ENCODE results near the gene PUS1. TPM values are rescaled to one million over a fixed set of nuclear protein-coding genes. Genes with fewer than 3 reads are reported as not detected.
A peak's percentile ranks its signal among the peaks of the same experiment; 100 is the strongest.
"Not testable (repeated sequence)": the region's sequence is repeated elsewhere in the genome, so short reads cannot be mapped to it uniquely, and the experiment has no call there.

Gene PUS1
- total RNA-seq, 2 donors from 2014 or later: 37.3 to 56.7 TPM

- Histone ChIP-seq H3K4me1 (ENCODE audit: control insufficient read depth, insufficient read depth, low read length) (no peaks in the 10 kb centered on the region), H3K9ac (ENCODE audit: extremely low read depth, low read length, poor library complexity, severe bottlenecking) (peak within 1 kb of the TSS; percentile 87), H3K9me3 (ENCODE audit: control insufficient read depth, low read length) (no peaks in the 10 kb centered on the region), H3K27ac (ENCODE audit: low read depth, low read length) (peak within 1 kb of the TSS; percentile 70), H3K36me3 (ENCODE audit: control insufficient read depth, insufficient read depth, low read length) (peaks cover 7% of the 10 kb centered on the region), H3K4me3 (ENCODE audit: low read length) (peak within 1 kb of the TSS; percentile 88), H3K27me3 (ENCODE audit: control insufficient read depth, insufficient read depth, low read length, poor library complexity, severe bottlenecking) (no peaks in the 10 kb centered on the region)
- peak; percentile 69 for TF ChIP-seq CTCF (conservative IDR thresholded peaks at IDR 0.05)
- H3K4me1 Mint-ChIP-seq: peaks cover 5% of the 10 kb centered on the region
- peak within 1 kb of the TSS; percentile 83 for H3K4me3 Mint-ChIP-seq
- H3K27ac Mint-ChIP-seq: peak within 1 kb of the TSS; percentile 92
- H3K27me3 Mint-ChIP-seq (ENCODE audit: insufficient read depth): no peaks in the 10 kb centered on the region
- peaks cover 9% of the 10 kb centered on the region for H3K36me3 Mint-ChIP-seq (ENCODE audit: low read depth)
- no peaks in the 10 kb centered on the region for H3K9me3 Mint-ChIP-seq
- WGBS, 2 experiments (ENCODE audit: insufficient coverage in 1 of 2, insufficient read length in 1 of 2): 2 to 3% methylated on average over 18 to 97 of the region's 97 CpGs
- DNase-seq: peak; percentile 99
Measured at GRCh38 chr12:131949431-131950181, 20.5 kb downstream of the PUS1 start, which contains the start of gene EP400. Gene EP400, plus strand, starts transcription at chr12:131949942. Its CDS starts 10,678 bp downstream, at chr12:131960620.

GRCh38 chr12:131950182-131950913 lies 21.3 kb downstream of the PUS1 start:
- H3K4me1 ChIP-seq (ENCODE audit: control insufficient read depth, insufficient read depth, low read length): no peaks in the 10 kb centered on the region
- H3K4me3 ChIP-seq (ENCODE audit: low read length): peak overlapping the region; percentile 88
- H3K9me3 ChIP-seq (ENCODE audit: control insufficient read depth, low read length): no peaks in the 10 kb centered on the region
- peaks cover 3% of the 10 kb centered on the region for H3K36me3 Mint-ChIP-seq (ENCODE audit: low read depth)
- H3K27me3 Mint-ChIP-seq (ENCODE audit: insufficient read depth): no peaks in the 10 kb centered on the region
- H3K9ac ChIP-seq (ENCODE audit: extremely low read depth, low read length, poor library complexity, severe bottlenecking): peak overlapping the region; percentile 87
- no peak for TF ChIP-seq CTCF (conservative IDR thresholded peaks at IDR 0.05)
- H3K27ac Mint-ChIP-seq: peak overlapping the region; percentile 92
- DNase-seq: peak; percentile 73
- peaks cover 5% of the 10 kb centered on the region for H3K4me1 Mint-ChIP-seq
- H3K9me3 Mint-ChIP-seq: no peaks in the 10 kb centered on the region
- peak overlapping the region; percentile 70 for H3K27ac ChIP-seq (ENCODE audit: low read depth, low read length)
- H3K27me3 ChIP-seq (ENCODE audit: control insufficient read depth, insufficient read depth, low read length, poor library complexity, severe bottlenecking): no peaks in the 10 kb centered on the region
- H3K4me3 Mint-ChIP-seq: peak overlapping the region; percentile 83
- H3K36me3 ChIP-seq (ENCODE audit: control insufficient read depth, insufficient read depth, low read length): no peaks in the 10 kb centered on the region
- WGBS, 2 experiments (ENCODE audit: insufficient coverage in 1 of 2, insufficient read length in 1 of 2): 4 to 6% methylated on average over 45 to 79 of the region's 79 CpGs

- H3K9ac ChIP-seq (ENCODE audit: extremely low read depth, low read length, poor library complexity, severe bottlenecking); H3K27ac ChIP-seq (ENCODE audit: low read depth, low read length); H3K4me3 ChIP-seq (ENCODE audit: low read length); H3K27ac Mint-ChIP-seq; H3K9me3 ChIP-seq (ENCODE audit: control insufficient read depth, low read length); H3K9me3 Mint-ChIP-seq; H3K27me3 Mint-ChIP-seq (ENCODE audit: insufficient read depth); H3K36me3 ChIP-seq (ENCODE audit: control insufficient read depth, insufficient read depth, low read length); H3K36me3 Mint-ChIP-seq (ENCODE audit: low read depth); H3K4me1 ChIP-seq (ENCODE audit: control insufficient read depth, insufficient read depth, low read length); H3K4me1 Mint-ChIP-seq; H3K27me3 ChIP-seq (ENCODE audit: control insufficient read depth, insufficient read depth, low read length, poor library complexity, severe bottlenecking); H3K4me3 Mint-ChIP-seq: not testable (repeated sequence)
- DNase-seq: peak; percentile 8
- WGBS, 2 experiments (ENCODE audit: insufficient coverage in 1 of 2, insufficient read length in 1 of 2): 95 to 98% methylated on average over 7 to 9 of the region's 9 CpGs
Measured at GRCh38 chr12:131953810-131954209, 24.7 kb downstream of the PUS1 start.

GRCh38 chr12:131954460-131954859 lies 25.4 kb downstream of the PUS1 start:
- H3K27me3 Mint-ChIP-seq (ENCODE audit: insufficient read depth); H3K36me3 ChIP-seq (ENCODE audit: control insufficient read depth, insufficient read depth, low read length); H3K27ac Mint-ChIP-seq; H3K27ac ChIP-seq (ENCODE audit: low read depth, low read length); H3K4me3 ChIP-seq (ENCODE audit: low read length); H3K9me3 Mint-ChIP-seq; H3K9ac ChIP-seq (ENCODE audit: extremely low read depth, low read length, poor library complexity, severe bottlenecking); H3K36me3 Mint-ChIP-seq (ENCODE audit: low read depth); H3K4me1 ChIP-seq (ENCODE audit: control insufficient read depth, insufficient read depth, low read length); H3K9me3 ChIP-seq (ENCODE audit: control insufficient read depth, low read length); H3K27me3 ChIP-seq (ENCODE audit: control insufficient read depth, insufficient read depth, low read length, poor library complexity, severe bottlenecking); H3K4me3 Mint-ChIP-seq: not testable (repeated sequence)
- WGBS, 2 experiments (ENCODE audit: insufficient coverage in 1 of 2, insufficient read length in 1 of 2): 95 to 97% methylated on average over 6 to 13 of the region's 13 CpGs
- H3K4me1 Mint-ChIP-seq: peaks cover 15% of the 10 kb centered on the region
- peak; percentile 24 for DNase-seq
